OCI-LY7 (cell line): ENCODE measurements around the gene AKAP8L. TPM values are rescaled to one million over a fixed set of nuclear protein-coding genes. Genes with fewer than 3 reads are reported as not detected.

Source experiments
- BruUV-seq: library from RNA; stranded (reverse); fragments of 400-500 nt; replicated peaks from 2 replicates; lab custom pipeline; 2021; lab: Mats Ljungman, UMichigan
- CTCF ChIA-PET: fragments of 300-600 bp; sonication (Branson Sonifier 250); formaldehyde crosslinking; loops from one replicate; lab custom pipeline; 2022; ENCODE audit warnings: antibody characterized with exemption; ENCODE audit not compliant: unreplicated experiment; lab: Charles Lee
- POLR2A ChIA-PET: fragments of 300-600 bp; sonication (Branson Sonifier 250); formaldehyde crosslinking; loops from one replicate; lab custom pipeline; 2022; ENCODE audit warnings: antibody characterized with exemption; lab: Charles Lee
- DNase-seq: peaks from one replicate; pipeline ENCODE4 v3.0.0-alpha.2; 2015; ENCODE audit warnings: low spot score
- H2AFZ ChIP-seq: fragments of 200-600 bp; sonication (generic), shearing (Covaris generic); 2 replicates; pipeline ENCODE4 v1.6.1; 2014; ENCODE audit warnings: mild to moderate bottlenecking, antibody characterized with exemption, low read length, moderate library complexity
- H3K27ac ChIP-seq: fragments of 200-600 bp; sonication (generic); 2 replicates; pipeline ENCODE4 v1.5.1; 2014; ENCODE audit warnings: mixed run types, low read depth, mild to moderate bottlenecking, moderate library complexity, low read length, inconsistent platforms; ENCODE audit not compliant: poor library complexity, severe bottlenecking
- H3K36me3 ChIP-seq: fragments of 200-600 bp; sonication (generic); 2 replicates; pipeline ENCODE4 v1.6.1; 2014; ENCODE audit warnings: mild to moderate bottlenecking, antibody characterized with exemption, low read length, moderate library complexity, mixed read lengths; ENCODE audit not compliant: insufficient read depth
- H3K4me1 ChIP-seq: fragments of 200-600 bp; sonication (generic); 2 replicates; pipeline ENCODE4 v1.5.1; 2014; ENCODE audit warnings: mild to moderate bottlenecking, low read length; ENCODE audit not compliant: insufficient read depth, poor library complexity, severe bottlenecking
- H3K4me2 ChIP-seq: fragments of 200-600 bp; sonication (generic); 2 replicates; pipeline ENCODE4 v1.6.1; 2014; ENCODE audit warnings: mild to moderate bottlenecking, low read length
- H3K4me3 ChIP-seq: fragments of 200-600 bp; sonication (generic); 2 replicates; pipeline ENCODE4 v1.5.1; 2014; ENCODE audit warnings: mild to moderate bottlenecking, low read depth, low read length; ENCODE audit not compliant: poor library complexity, severe bottlenecking
- H3K79me2 ChIP-seq: fragments of 200-600 bp; sonication (generic); 2 replicates; pipeline ENCODE4 v1.6.1; 2016; ENCODE audit warnings: low read depth, mild to moderate bottlenecking, low read length, moderate library complexity, mixed read lengths; ENCODE audit not compliant: insufficient read depth
- H3K9me2 ChIP-seq: fragments of 200-600 bp; sonication (generic); 2 replicates; pipeline ENCODE4 v1.6.1; 2016; ENCODE audit warnings: mild to moderate bottlenecking, low read length, mixed read lengths; ENCODE audit not compliant: insufficient read depth
- H3K9me3 ChIP-seq: fragments of 200-600 bp; sonication (generic); 2 replicates; pipeline ENCODE4 v1.6.1; 2014; ENCODE audit warnings: mild to moderate bottlenecking, mixed run types, low read length, mixed read lengths
- H4K20me1 ChIP-seq: fragments of 200-600 bp; sonication (generic); 2 replicates; pipeline ENCODE4 v1.6.1; 2014; ENCODE audit warnings: mild to moderate bottlenecking, antibody characterized with exemption, low read length, moderate library complexity, mixed read lengths; ENCODE audit not compliant: insufficient read depth
- EZH2phosphoT487 ChIP-seq: fragments of 200-600 bp; sonication (generic); IDR thresholded peaks from 2 replicates; pipeline ENCODE4 v1.6.1; 2018; ENCODE audit warnings: low read depth, borderline replicate concordance, mild to moderate bottlenecking, mixed run types, antibody characterized with exemption, low read length, moderate library complexity, mixed read lengths
- intact Hi-C: fragments of 100-400 bp; cut with micrococcal nuclease; formaldehyde crosslinking; loops from one replicate; pipeline ENCODE4 v1.10.0; 2022; ENCODE audit not compliant: unreplicated experiment
- total RNA-seq, 2 experiments: library from RNA; depleted of rRNA in 1 of 2; stranded (reverse); fragments of >200 nt in 1 of 2; shearing (Covaris generic) in 1 of 2; gene quantifications; 2 replicates each; pipeline ENCODE4 v1.2.3, GENCODE V29; 2014 to 2022
- TF ChIP-seq, protein P1 (sequence below): fragments of 200-600 bp; sonication (generic); conservative IDR thresholded peaks from 2 replicates; pipeline ENCODE4 v1.5.1; 2014; ENCODE audit warnings: mild to moderate bottlenecking, antibody characterized with exemption, low read length, moderate library complexity, mixed read lengths

AKAP8L gene
- total RNA-seq, 2 experiments from 2014 or later: 119 to 124 TPM

DNA sequence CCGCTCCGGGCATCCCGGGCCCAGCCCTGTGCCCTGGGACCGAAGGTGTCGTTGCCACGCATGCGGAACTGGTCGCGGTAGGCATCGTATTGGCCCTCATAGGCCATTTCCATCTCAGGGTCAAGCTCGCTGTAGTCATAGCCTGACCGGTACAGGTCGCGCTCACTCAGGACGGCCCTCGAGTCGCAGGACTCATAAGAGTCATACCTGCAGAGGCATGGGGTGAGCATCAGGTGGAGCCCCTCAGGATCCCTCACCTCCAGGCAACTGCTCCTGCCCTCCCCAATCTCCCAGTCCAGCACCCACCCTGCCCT, 17.4 kb downstream of the AKAP8L start:
- TF ChIP-seq, protein P1, sequence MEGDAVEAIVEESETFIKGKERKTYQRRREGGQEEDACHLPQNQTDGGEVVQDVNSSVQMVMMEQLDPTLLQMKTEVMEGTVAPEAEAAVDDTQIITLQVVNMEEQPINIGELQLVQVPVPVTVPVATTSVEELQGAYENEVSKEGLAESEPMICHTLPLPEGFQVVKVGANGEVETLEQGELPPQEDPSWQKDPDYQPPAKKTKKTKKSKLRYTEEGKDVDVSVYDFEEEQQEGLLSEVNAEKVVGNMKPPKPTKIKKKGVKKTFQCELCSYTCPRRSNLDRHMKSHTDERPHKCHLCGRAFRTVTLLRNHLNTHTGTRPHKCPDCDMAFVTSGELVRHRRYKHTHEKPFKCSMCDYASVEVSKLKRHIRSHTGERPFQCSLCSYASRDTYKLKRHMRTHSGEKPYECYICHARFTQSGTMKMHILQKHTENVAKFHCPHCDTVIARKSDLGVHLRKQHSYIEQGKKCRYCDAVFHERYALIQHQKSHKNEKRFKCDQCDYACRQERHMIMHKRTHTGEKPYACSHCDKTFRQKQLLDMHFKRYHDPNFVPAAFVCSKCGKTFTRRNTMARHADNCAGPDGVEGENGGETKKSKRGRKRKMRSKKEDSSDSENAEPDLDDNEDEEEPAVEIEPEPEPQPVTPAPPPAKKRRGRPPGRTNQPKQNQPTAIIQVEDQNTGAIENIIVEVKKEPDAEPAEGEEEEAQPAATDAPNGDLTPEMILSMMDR: no peak
- TF ChIP-seq EZH2phosphoT487: no peak
- no peak overlapping the region for H3K4me2 ChIP-seq
- H3K9me3 ChIP-seq: no peaks in the 10 kb centered on the region
- no peaks in the 10 kb centered on the region for H3K9me2 ChIP-seq
- peaks cover 12% of the 10 kb centered on the region for H3K4me1 ChIP-seq
- no peak overlapping the region for H3K27ac ChIP-seq
- H3K36me3 ChIP-seq: peaks cover 93% of the 10 kb centered on the region
- H2AFZ ChIP-seq: no peak overlapping the region
- H3K4me3 ChIP-seq: no peak overlapping the region
- peaks cover 30% of the 10 kb centered on the region for H3K79me2 ChIP-seq
- DNase-seq: no peak
- ChIA-PET POLR2A (no interaction called here), CTCF (no interaction called here)
- peaks cover 4% of the 10 kb centered on the region; the same call in 1 of the 2 replicates for H4K20me1 ChIP-seq
- no TSS peak for BruUV-seq
- intact Hi-C loops: no loop called here

DNA sequence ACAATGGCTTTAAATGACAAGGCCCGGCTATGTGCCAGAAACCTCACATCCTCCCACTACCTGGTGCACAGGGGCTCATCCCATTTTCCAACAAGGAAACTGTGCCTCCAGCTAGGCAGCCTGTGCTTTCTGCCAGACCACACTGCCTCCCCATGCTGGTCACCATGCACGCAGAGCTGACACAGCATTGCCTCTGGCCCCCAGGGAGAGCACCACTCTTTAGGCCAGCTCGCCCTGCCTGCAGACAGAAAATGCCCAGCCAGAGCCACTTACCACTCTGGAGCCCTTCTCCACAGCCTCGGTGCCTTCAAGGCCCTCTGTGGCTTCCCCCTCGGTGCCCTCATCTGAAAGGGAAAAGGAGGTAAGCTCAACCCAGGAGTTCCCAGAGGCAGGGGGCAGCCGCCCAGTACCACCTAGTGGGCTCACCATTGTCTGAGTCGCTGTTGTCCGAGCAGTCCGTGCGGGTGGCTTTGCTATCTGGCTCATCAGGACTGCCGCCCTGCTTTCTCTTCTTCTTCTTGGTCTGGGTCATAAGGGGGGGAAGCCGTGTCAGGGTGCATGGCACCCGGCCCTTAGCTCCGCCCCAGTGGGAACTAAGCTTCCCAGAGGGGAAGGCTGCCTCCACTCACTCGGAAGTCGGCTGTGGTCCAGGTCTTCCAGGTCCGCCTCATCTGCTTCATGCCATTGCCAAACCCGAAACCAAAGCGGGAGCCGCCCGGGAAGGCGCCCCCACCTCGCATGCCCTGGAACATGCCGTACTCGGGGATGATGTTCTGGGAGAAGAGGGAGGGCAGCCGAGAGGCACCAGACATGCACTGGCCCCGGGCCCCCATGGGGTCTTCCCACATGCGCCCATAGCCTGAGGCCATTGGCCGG, 18.0 kb downstream of the AKAP8L start:
- BruUV-seq: TSS peak; percentile 35
- no peak for DNase-seq
- H4K20me1 ChIP-seq: peaks cover 4% of the 10 kb centered on the region; the same call in 1 of the 2 replicates
- CTCF ChIA-PET: no interaction called here
- H3K4me3 ChIP-seq: no peak overlapping the region
- intact Hi-C loops: no loop called here
- H3K9me2 ChIP-seq: no peaks in the 10 kb centered on the region
- peaks cover 94% of the 10 kb centered on the region for H3K36me3 ChIP-seq
- H3K4me2 ChIP-seq: no peak overlapping the region
- H2AFZ ChIP-seq: no peak overlapping the region
- peaks cover 24% of the 10 kb centered on the region for H3K79me2 ChIP-seq
- no peaks in the 10 kb centered on the region for H3K9me3 ChIP-seq
- peaks cover 12% of the 10 kb centered on the region for H3K4me1 ChIP-seq
- no peak overlapping the region for H3K27ac ChIP-seq
- TF ChIP-seq, protein P1: no peak
- TF ChIP-seq EZH2phosphoT487: no peak
- POLR2A ChIA-PET: no interaction called here

DNA sequence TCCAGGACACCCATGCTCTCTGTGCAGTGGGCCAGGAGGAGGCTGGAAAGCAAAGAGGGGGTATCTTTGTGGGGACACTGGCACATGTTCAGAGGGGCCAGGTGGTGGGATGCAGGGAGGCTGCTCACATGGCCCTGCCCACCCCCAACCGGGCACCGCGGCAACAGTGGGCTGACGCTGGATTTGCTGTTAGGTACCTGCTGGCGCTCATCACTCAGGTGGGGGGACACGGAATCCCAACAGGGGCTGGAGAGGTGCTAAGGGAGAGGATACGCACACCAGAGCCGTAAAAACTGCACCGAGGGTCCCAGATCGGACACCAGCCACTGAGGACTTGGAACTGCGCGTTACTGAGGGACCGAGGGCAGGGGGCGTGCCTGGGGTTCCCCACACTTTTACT, 19.2 kb downstream of the AKAP8L start:
- CTCF ChIA-PET: no interaction called here

More for the DNA sequence above, 19.2 kb downstream of the AKAP8L start:
- POLR2A ChIA-PET: no interaction called here
- Histone ChIP-seq H3K4me1 (peaks cover 6% of the 10 kb centered on the region), H3K36me3 (peaks cover 94% of the 10 kb centered on the region), H3K79me2 (peaks cover 15% of the 10 kb centered on the region; the same call in 1 of the 2 replicates), H3K9me3 (no peaks in the 10 kb centered on the region), H3K9me2 (no peaks in the 10 kb centered on the region), H4K20me1 (peaks cover 4% of the 10 kb centered on the region; the same call in 1 of the 2 replicates), H3K27ac (no peak overlapping the region), H3K4me3 (no peak overlapping the region), H2AFZ (no peak overlapping the region), H3K4me2 (no peak overlapping the region)
- DNase-seq: no peak
- intact Hi-C loops: no loop called here
- TF ChIP-seq, protein P1: no peak
- TF ChIP-seq EZH2phosphoT487: no peak
- BruUV-seq: no TSS peak
